Activated CD4-positive, alpha-beta T cell treated with anti-CD3 and anti-CD28 coated beads, Interleukin-2, Interleukin-4, amounts not matched to agents 100 ng/mL and 50 ng/mL, durations not matched to agents 16 hours and 8 hours (primary cell): ENCODE data around the gene CHST13.
A peak's percentile ranks its signal among the peaks of the same experiment; 100 is the strongest.

Experiments used
- DNase-seq: peaks from one replicate; pipeline ENCODE4 v3.0.0-alpha.2; 2020; ENCODE audit warnings: low spot score

Gene CHST13

GRCh38 chr3:126523745-126524428 is at the start of gene CHST13:
CHST13 (plus strand) TSS chr3:126524155; CDS start chr3:126524333, 178 bp downstream.
- no peak for DNase-seq

- DNase-seq, result peak; percentile 23
These were observed 49.2 kb upstream of the CHST13 start for GRCh38 chr3:126474498-126475412.

- peak; percentile 94 for DNase-seq
These were observed 48.4 kb upstream of the CHST13 start, which contains the start of gene ZXDC for GRCh38 chr3:126475413-126476114. ZXDC (minus strand) TSS chr3:126475891; CDS start chr3:126475865, 26 bp downstream.

- no peak for DNase-seq
These were observed 47.5 kb upstream of the CHST13 start for GRCh38 chr3:126476166-126477060.

GRCh38 chr3:126477061-126477380 is 46.9 kb upstream of the CHST13 start:
- DNase-seq, result no peak

GRCh38 chr3:126478581-126479310 is 45.2 kb upstream of the CHST13 start:
- no peak for DNase-seq

GRCh38 chr3:126479642-126480041 is 44.3 kb upstream of the CHST13 start:
- DNase-seq, result no peak

GRCh38 chr3:126480206-126480605 is 43.7 kb upstream of the CHST13 start:
- no peak for DNase-seq

GRCh38 chr3:126480861-126481260 is 43.1 kb upstream of the CHST13 start:
- no peak for DNase-seq

GRCh38 chr3:126481808-126482502 is 42.0 kb upstream of the CHST13 start:
- no peak for DNase-seq

- DNase-seq, result no peak
These were observed 41.3 kb upstream of the CHST13 start for GRCh38 chr3:126482503-126483255.

- no peak for DNase-seq
These were observed 40.6 kb upstream of the CHST13 start for GRCh38 chr3:126483321-126483761.

- DNase-seq, result no peak
These were observed 39.8 kb upstream of the CHST13 start for GRCh38 chr3:126484148-126484547.

GRCh38 chr3:126484662-126485061 is 39.3 kb upstream of the CHST13 start:
- no peak for DNase-seq

- no peak for DNase-seq
These were observed 38.6 kb upstream of the CHST13 start for GRCh38 chr3:126485176-126485897.

- DNase-seq, result no peak
These were observed 38.0 kb upstream of the CHST13 start for GRCh38 chr3:126485956-126486355.

GRCh38 chr3:126486360-126486847 is 37.6 kb upstream of the CHST13 start:
- no peak for DNase-seq

GRCh38 chr3:126487151-126487771 is 36.7 kb upstream of the CHST13 start:
- DNase-seq, result peak; percentile 32
